Hypothalamus (tissue), 51 donors: ENCODE measurements around the gene GDAP1L1.
A peak's percentile ranks its signal among the peaks of the same experiment; 100 is the strongest.

Source experiments
- DNase-seq, 51 donors: peaks; one replicate each; lab custom pipeline; 2025; lab: John Stamatoyannopoulos, UW

The GDAP1L1 gene

GRCh38 chr20:44247131-44247571 is at the start of gene GDAP1L1:
TSS of gene GDAP1L1 (plus strand) at chr20:44247308. CDS start at chr20:44247335, 27 bp downstream.
- DNase-seq, result peak in 43 of 51 donors; percentile 2 to 63 (median 30)

GRCh38 chr20:44198872-44199271 is 48.2 kb upstream of the GDAP1L1 start:
- DNase-seq, result no peak

GRCh38 chr20:44199877-44200276 is 47.2 kb upstream of the GDAP1L1 start:
- no peak for DNase-seq

GRCh38 chr20:44200371-44200770 is 46.7 kb upstream of the GDAP1L1 start:
- DNase-seq, result no peak

- no peak for DNase-seq
These were observed 46.1 kb upstream of the GDAP1L1 start for GRCh38 chr20:44200983-44201382.

- no peak for DNase-seq
These were observed 43.9 kb upstream of the GDAP1L1 start for GRCh38 chr20:44203161-44203560.

GRCh38 chr20:44204156-44204831 is 42.8 kb upstream of the GDAP1L1 start:
- DNase-seq, result no peak

- DNase-seq, result no peak
These were observed 42.3 kb upstream of the GDAP1L1 start for GRCh38 chr20:44204832-44205215.

- DNase-seq, result no peak
These were observed 41.0 kb upstream of the GDAP1L1 start for GRCh38 chr20:44206132-44206531.

- DNase-seq, result no peak
These were observed 39.9 kb upstream of the GDAP1L1 start for GRCh38 chr20:44207126-44207723.

GRCh38 chr20:44208165-44208564 is 38.9 kb upstream of the GDAP1L1 start:
- DNase-seq, result no peak

- no peak for DNase-seq
These were observed 38.3 kb upstream of the GDAP1L1 start for GRCh38 chr20:44208770-44209169.

- peak in 8 of 51 donors; percentile 9 to 48 (median 38) for DNase-seq
These were observed 37.3 kb upstream of the GDAP1L1 start for GRCh38 chr20:44209686-44210405.

GRCh38 chr20:44210406-44211176 is 36.5 kb upstream of the GDAP1L1 start, which contains the start of gene OSER1:
TSS of gene OSER1 (minus strand) at chr20:44210771. CDS start at chr20:44206957, 3,814 bp downstream.
- DNase-seq, result peak; percentile 80 to 98 (median 95)

GRCh38 chr20:44211177-44212039 is 35.7 kb upstream of the GDAP1L1 start:
- peak in 12 of 51 donors; percentile 10 to 65 (median 15) for DNase-seq

GRCh38 chr20:44212792-44213191 is 34.3 kb upstream of the GDAP1L1 start:
- DNase-seq, result no peak

- peak in 36 of 51 donors; percentile 2 to 71 (median 42) for DNase-seq
These were observed 32.0 kb upstream of the GDAP1L1 start for GRCh38 chr20:44215125-44215524.

GRCh38 chr20:44217342-44218092 is 29.6 kb upstream of the GDAP1L1 start:
- DNase-seq, result peak in 36 of 51 donors; percentile 1 to 67 (median 21)

- DNase-seq, result no peak
These were observed 28.7 kb upstream of the GDAP1L1 start for GRCh38 chr20:44218446-44218845.
